HG03521 (cell line): ENCODE results near the gene IFT52.
"Not testable (repeated sequence)": the region's sequence is repeated elsewhere in the genome, so short reads cannot be mapped to it uniquely, and the experiment has no call there.

Experiments used
- ATAC-seq: cut with Tn5 transposase; IDR thresholded peaks from one replicate; pipeline ENCODE4 v1.9.1; 2021; ENCODE audit warnings: mild to moderate bottlenecking, moderate library complexity; ENCODE audit not compliant: unreplicated experiment

The IFT52 gene

GRCh38 chr20:43642548-43642947 is 51.8 kb downstream of the IFT52 start:
- no peak for ATAC-seq

DNA sequence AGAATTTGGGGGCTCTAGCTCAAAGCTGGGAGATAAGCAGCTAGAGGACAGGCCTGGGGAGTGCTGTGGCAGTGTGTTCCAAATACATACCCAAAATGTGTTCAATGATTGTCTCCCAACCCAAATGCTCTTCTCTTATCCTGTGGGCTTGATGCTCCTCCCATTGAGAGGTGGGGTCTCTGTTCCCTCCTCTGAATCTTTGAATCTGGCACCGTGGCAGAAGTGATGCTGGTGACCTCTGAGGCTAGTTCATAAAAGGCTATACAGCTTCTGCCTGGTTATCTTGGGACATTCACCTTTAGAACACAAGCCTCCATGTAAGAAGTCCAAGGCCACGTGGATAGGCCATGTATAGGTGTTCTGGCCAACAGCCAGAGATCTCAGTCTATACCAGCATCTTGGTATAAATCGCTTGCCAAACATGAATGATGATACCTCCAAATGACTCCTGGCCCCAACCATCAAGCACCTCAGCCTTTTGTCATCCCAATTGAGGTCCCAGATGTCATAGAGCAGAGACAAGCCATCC is 60.3 kb downstream of the IFT52 start:
- ATAC-seq = no peak

DNA sequence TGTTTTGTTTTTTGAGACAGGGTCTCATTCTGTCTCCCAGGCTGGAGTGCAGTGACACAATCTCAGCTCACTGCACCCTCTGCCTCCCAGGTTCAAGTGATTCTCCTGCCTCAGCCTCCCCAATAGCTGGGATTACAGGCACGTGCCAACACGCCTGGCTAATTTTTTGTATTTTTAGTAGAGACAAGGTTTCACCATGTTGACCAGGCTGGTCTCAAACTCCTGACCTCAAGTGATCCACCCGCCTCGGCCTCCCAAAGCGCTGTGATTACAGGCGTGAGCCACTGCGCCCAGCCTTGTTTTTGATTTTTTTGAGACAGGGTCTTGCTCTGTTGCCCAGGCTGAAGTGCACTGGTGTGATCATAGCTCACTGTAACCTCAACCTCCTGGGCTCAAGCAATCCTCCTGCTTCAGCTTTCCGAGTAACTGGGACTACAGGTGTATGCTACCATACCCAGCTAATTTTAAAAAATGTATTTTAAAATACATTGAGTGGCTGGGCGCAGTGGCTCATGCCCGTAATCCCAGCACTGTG is 61.0 kb downstream of the IFT52 start:
- ATAC-seq = not testable (repeated sequence)

GRCh38 chr20:43653966-43654365 is 63.2 kb downstream of the IFT52 start:
- ATAC-seq = no peak

GRCh38 chr20:43655176-43655575 is 64.4 kb downstream of the IFT52 start:
- not testable (repeated sequence) for ATAC-seq

GRCh38 chr20:43655937-43656336 is 65.2 kb downstream of the IFT52 start:
- no peak for ATAC-seq

GRCh38 chr20:43658069-43658722 is 67.5 kb downstream of the IFT52 start:
- ATAC-seq = peak; percentile 4

DNA sequence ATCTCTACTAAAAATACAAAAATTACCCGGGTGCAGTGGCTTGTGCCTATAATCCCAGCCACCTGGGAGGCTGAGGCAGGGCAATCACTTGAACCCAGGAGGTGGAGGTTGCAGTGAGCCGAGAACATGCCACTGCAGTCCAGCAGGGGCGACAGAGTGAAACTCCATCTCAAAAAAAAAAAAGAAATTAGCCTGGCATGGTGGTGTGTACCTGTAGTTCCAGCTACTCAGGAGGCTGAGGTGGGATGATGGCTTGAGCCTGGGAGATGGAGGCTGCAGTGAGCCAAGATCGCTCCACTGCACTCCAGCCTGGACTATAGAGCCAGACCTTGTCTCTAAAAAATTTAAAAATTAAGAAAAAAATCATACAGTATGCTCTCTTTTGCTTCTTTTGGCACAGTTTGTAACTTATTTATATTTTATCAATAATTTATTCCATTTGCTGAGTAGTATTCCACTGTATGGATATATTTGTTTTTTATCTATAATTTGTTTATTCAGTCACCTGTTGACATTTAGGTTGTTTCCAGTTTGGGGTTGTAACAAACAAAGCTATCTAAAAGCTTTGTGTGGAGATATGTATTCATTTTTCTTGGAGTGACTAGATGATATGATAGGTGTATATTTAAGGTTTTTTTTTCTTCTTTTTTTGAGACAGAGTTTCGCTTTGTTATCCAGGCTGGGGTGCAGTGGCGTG is 68.1 kb downstream of the IFT52 start:
- no peak for ATAC-seq

GRCh38 chr20:43662943-43663655 is 72.4 kb downstream of the IFT52 start:
- no peak for ATAC-seq

DNA sequence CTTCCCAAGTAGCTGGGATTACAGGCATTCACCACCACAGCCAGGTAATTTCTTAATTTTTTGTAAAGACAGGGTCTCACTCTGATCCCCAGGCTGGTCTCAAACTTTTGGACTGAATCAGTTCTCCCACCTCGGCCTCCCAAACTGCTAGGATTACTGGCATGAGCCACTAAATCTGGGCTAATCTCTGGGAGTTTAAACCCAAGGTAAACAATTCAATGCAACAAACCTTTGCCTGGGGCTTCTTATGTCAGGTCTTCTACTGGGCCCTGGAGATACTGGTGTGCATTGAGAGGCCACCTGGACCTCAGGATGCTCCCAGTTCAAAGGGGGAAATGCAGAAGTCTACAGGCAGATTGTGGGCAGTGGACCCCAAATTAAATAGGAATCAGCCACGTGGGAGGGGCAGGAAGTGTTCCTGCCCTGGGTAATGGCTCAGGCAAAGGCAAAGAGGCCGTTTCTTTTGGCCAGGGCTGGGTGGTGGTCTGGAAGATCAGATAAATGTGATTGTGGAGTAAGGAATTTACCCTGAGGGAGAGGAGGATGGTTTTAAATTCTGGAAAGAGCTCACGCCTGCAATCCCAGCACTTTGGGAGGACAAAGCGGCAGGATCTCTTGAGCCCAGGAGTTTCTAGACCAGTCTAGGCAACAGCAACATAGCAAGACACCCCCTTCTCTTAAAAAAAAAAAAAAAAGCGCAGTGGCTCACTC is 74.9 kb downstream of the IFT52 start:
- ATAC-seq = no peak

DNA sequence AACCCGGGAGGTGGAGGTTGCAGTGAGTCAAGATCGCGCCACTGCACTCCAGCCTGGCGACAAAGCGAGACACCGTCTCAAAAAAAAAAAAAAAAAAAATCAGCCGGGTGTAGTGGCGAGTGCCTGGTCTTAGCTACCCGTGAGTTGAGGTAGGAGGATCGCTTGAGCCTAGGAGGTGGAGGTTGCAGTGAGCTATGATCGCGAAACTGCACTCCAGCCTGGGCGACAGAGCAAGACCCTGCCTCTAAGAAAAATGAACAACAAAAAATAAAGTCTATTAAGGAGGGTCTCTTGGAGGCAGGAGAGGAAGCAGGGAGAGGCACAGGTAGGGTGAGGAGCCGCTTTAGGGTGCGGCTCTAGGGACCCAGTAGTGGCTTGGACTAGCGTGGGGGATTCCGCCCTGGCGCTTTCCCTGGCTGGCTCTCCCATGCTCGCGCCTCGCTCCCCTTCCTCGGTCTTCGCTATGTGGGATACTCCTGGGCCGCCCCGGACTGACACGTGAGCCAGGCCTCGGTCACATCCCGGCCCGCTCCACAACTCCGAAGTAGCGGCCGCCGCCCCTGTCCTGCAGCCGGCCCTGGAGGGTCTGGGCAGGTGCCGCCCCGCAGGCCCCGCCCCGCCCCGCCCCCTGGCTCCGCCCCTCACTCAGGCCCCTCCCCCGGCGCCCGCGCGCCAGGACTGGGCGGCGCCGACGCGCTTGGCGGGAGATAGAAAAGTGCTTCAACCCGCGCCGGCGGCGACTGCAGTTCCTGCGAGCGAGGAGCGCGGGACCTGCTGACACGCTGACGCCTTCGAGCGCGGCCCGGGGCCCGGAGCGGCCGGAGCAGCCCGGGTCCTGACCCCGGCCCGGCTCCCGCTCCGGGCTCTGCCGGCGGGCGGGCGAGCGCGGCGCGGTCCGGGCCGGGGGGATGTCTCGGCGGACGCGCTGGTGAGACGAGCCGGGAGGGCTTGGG is 75.9 kb downstream of the IFT52 start, which contains the start of gene MYBL2:
MYBL2 (plus strand) TSS at position 739 of the 953 bp plus-strand sequence; CDS start at position 909, 170 bp downstream.
- ATAC-seq = peak; percentile 74

GRCh38 chr20:43667341-43668132 is 76.8 kb downstream of the IFT52 start:
- ATAC-seq = peak; percentile 22

DNA sequence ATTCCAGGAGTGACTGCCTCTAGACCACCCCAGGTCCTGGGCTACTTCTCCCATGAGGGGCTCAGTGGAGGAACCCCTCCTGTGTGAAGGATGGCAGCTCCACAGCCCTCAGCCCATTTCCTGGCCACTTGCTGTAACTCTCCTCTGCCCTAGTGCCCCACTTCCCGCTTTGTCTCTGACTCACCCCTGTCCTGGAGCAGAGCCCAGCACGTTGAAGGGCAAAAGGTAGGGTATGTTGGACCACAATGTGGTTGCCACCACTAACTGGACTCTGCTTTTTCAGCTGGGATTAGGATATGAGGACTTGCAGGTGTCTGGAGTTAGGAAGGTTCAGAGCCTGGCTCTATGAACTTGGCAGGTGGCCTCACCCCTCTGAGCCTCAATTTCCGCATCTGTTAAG is 78.6 kb downstream of the IFT52 start:
- ATAC-seq = no peak

GRCh38 chr20:43670423-43670822 is 79.7 kb downstream of the IFT52 start:
- ATAC-seq = no peak

DNA sequence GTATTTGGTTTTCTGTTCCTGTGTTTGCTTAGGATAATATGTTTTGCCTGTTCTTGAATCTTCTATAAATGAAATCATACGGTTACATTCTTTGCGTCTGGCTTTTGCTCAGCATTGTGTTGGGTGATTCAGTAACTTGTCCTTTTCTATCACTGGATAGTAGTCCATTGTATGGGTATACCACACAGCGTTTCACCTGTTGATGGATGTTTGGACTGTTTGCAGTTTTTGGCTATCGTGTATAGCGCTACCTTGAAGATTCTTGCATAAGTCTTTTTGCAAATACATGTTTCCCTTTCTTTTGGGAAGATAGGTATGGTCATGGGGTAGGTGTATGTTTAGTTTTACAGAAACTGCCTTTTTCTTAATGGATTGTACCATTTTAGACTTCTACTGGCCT is 85.6 kb downstream of the IFT52 start:
- ATAC-seq = no peak

DNA sequence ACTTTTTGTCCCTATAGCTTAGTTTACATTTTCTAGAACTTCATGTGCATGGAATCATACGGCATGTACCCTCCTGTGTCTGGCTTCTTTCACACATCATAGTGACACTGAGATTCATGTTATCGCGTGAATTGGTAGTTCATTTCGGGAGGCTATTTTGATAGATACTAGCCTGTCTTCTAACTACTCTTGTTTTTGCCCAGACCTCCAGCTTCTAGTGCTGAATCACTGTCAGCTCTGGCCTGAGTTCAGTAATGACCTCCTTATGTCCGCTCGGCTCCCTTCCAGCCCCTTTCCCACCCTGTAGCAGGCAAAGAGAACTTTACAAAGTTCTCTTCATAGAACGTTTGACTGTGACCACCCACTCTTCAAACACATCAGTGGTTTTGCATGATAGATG is 90.2 kb downstream of the IFT52 start:
- peak; percentile 16 for ATAC-seq

GRCh38 chr20:43681468-43681942 is 90.8 kb downstream of the IFT52 start:
- peak; percentile 9 for ATAC-seq

DNA sequence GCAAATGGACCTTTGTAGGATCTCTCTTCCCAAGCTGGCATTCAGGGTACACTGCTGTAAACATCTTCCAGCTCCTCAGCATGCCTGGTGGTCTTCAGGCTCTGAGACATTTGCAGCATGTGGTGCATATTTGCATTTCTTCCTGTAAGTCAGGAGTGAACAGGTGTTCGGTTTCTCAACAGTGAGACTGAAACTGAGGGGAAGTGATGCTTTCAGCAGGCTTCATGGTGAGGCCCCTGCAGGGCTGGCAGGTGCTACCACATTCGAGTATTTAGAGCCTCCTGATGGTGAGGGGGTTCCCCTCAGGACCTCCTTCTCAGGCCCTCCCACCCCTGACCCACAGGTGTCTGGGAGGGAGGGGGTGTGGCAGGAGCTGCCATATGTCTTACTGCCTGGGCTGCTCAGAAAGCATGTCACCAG is 91.3 kb downstream of the IFT52 start:
- ATAC-seq = peak; percentile 84

GRCh38 chr20:43682446-43682845 is 91.7 kb downstream of the IFT52 start:
- ATAC-seq = peak; percentile 23
